Activated naive CD8-positive, alpha-beta T cell treated with anti-CD3 and anti-CD28 coated beads for 36 hours (primary cell): ENCODE measurements around the gene ACE. TPM values are rescaled to one million over a fixed set of nuclear protein-coding genes. Genes with fewer than 3 reads are reported as not detected.

Experiments
- DNase-seq: peaks from one replicate; pipeline ENCODE4 v3.0.0; 2021
- H3K27ac Mint-ChIP-seq: one replicate; pipeline ENCODE4 v1.8.0; 2022; ENCODE audit warnings: mild to moderate bottlenecking, moderate library complexity, mixed read lengths
- H3K27me3 Mint-ChIP-seq: one replicate; pipeline ENCODE4 v1.8.0; 2022; ENCODE audit warnings: mild to moderate bottlenecking, mixed read lengths
- H3K36me3 Mint-ChIP-seq: one replicate; pipeline ENCODE4 v1.8.0; 2021; ENCODE audit warnings: mild to moderate bottlenecking, mixed read lengths
- H3K4me1 Mint-ChIP-seq: one replicate; pipeline ENCODE4 v1.8.0; 2021; ENCODE audit warnings: mixed read lengths
- H3K4me3 Mint-ChIP-seq: one replicate; pipeline ENCODE4 v1.8.0; 2022; ENCODE audit warnings: mild to moderate bottlenecking, moderate library complexity, mixed read lengths
- H3K9me3 Mint-ChIP-seq: one replicate; pipeline ENCODE4 v1.8.0; 2022; ENCODE audit warnings: mixed read lengths
- total RNA-seq, 2 experiments: library from RNA; stranded (reverse); gene quantifications; one replicate each; pipeline ENCODE4 v1.2.3, GENCODE V29; 2021

Gene ACE
- total RNA-seq, 2 experiments from 2014 or later, result not detected

DNA sequence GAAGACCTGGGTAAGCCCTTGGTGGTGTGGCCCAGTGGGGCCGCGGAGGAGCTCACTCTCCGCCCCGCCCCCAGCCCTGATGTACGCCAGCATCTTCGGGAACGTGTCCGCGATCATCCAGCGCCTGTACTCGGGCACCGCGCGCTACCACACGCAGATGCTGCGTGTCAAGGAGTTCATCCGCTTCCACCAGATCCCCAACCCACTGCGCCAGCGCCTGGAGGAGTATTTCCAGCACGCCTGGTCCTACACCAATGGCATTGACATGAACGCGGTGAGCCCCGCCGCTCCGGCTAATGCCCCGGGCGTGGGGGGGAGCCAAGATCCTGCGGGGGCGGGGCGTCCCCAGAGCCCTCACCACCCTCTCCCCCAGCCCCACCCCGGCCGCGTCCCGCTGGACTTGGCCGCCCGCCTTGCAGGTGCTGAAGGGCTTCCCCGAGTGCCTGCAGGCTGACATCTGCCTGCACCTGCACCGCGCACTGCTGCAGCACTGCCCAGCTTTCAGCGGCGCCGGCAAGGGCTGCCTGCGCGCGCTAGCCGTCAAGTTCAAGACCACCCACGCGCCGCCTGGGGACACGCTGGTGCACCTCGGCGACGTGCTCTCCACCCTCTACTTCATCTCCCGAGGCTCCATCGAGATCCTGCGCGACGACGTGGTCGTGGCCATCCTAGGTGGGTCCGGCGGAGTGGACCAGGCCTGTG, 61.3 kb downstream of the ACE start:
- Mint-ChIP-seq H3K36me3 (no peaks in the 10 kb centered on the region), H3K27me3 (peaks cover 39% of the 10 kb centered on the region), H3K4me1 (peaks cover 5% of the 10 kb centered on the region), H3K27ac (no peak overlapping the region), H3K9me3 (no peaks in the 10 kb centered on the region), H3K4me3 (peak overlapping the region; percentile 48)
- DNase-seq, result peak; percentile 39

DNA sequence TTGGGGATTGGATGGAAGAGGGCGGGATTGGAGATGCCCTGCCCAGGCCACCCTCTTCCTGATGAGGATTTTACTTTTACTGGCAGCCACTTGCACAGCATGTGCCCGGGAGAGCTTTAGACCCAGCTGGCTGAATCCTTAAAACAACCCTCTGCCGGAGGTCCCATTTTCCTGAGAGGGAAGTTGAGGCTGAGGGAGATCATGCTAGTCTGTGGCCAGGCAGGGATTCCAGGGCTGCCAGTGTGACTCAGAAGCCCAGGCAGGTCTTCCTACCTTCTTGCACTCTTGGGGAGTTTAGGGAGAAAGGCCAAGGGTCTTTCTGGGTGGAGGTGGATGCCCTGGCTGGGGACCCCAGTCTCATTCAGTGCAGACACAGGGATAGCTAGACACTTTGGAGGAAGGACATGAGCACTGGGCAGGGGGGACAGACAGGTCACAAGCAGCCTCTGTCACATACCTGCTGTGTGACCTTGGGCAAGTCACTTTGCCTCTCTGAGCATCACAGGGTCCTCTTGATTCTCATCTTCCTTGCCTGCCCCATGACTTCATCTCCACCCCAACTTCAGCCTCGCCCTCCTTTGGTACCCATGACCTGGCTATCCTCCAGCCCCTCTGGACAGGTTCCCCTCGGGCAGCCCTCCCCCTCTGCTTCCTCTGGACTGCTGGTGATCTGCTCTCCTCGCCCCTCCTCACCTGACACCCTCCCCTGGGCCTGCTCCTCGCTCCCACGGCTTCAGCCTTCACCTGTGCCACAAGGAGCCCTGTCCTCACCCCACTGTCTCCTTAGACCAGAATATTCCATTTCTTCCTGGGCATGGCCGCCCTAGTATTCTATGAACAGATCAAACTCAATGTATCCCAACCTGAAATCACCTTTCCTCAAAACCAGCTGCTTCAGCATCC, 62.1 kb downstream of the ACE start:
- no peaks in the 10 kb centered on the region for H3K9me3 Mint-ChIP-seq
- peak overlapping the region; percentile 48 for H3K4me3 Mint-ChIP-seq
- H3K36me3 Mint-ChIP-seq, result no peaks in the 10 kb centered on the region
- H3K27ac Mint-ChIP-seq, result no peak overlapping the region
- peaks cover 5% of the 10 kb centered on the region for H3K4me1 Mint-ChIP-seq
- DNase-seq, result no peak
- H3K27me3 Mint-ChIP-seq, result peaks cover 39% of the 10 kb centered on the region

GRCh38 chr17:63540590-63540989, 63.7 kb downstream of the ACE start:
- DNase-seq, result no peak
- no peaks in the 10 kb centered on the region for H3K36me3 Mint-ChIP-seq
- H3K4me1 Mint-ChIP-seq, result peaks cover 5% of the 10 kb centered on the region
- H3K9me3 Mint-ChIP-seq, result no peaks in the 10 kb centered on the region
- peaks cover 34% of the 10 kb centered on the region for H3K27me3 Mint-ChIP-seq
- H3K27ac Mint-ChIP-seq, result no peak overlapping the region
- H3K4me3 Mint-ChIP-seq, result no peak overlapping the region

DNA sequence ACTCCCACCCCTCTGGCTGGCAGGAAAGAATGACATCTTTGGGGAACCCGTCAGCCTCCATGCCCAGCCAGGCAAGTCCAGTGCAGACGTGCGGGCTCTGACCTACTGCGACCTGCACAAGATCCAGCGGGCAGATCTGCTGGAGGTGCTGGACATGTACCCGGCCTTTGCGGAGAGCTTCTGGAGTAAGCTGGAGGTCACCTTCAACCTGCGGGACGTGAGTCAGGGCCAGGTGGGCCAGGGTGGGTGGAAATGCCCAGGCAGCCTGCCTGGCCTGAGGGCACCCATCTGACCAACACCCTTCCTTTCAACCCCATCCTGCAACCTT, 65.3 kb downstream of the ACE start:
- Mint-ChIP-seq H3K27ac (no peak overlapping the region), H3K4me1 (peaks cover 5% of the 10 kb centered on the region), H3K9me3 (no peaks in the 10 kb centered on the region), H3K4me3 (no peak overlapping the region), H3K36me3 (no peaks in the 10 kb centered on the region), H3K27me3 (peaks cover 28% of the 10 kb centered on the region)
- no peak for DNase-seq

DNA sequence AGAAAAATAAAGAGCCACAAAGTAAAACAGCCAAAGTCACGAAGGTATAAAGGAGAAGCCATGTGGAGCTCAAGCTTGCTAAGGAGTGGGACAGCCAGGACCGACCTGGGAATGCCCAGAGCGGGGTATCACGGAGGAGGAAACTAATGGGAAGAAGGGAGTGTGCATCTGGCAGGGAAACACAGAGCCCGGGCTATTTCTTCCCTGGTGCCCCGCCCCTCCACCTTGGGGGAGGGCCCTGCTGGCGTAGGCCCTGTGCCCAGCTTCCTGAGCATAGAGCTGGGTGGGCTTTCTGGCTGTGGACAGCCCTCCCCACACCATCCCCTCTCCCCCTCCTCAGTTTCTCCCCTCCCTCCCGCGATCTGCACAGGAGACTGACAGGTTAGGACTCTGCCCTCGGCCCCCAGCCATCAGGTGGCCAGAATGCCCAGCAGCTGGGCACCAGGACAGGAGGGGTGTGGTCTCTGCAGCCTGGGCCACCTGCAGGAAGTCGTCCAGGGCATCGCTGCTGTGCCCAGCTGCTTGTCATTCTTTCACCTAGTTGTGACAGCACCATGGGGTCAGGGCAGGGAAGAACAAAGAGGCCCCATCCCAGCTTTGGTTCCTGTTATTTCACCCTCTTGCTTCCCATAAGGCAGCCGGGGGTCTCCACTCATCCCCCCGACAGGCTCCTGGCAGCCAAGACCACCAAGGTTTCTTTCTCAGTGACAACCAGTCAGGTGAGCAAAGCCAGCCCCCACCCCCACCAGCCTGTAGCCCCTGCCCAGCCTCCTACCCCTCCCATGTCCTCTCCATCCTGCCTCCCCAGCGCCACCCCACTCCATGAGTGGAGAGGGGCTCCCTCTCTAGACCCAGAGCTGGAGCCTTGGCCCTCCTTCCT, 66.3 kb downstream of the ACE start:
- no peak overlapping the region for H3K27ac Mint-ChIP-seq
- no peak overlapping the region for H3K4me3 Mint-ChIP-seq
- H3K4me1 Mint-ChIP-seq, result peaks cover 5% of the 10 kb centered on the region
- DNase-seq, result no peak
- peaks cover 20% of the 10 kb centered on the region for H3K27me3 Mint-ChIP-seq
- H3K36me3 Mint-ChIP-seq, result no peaks in the 10 kb centered on the region
- H3K9me3 Mint-ChIP-seq, result no peaks in the 10 kb centered on the region

DNA sequence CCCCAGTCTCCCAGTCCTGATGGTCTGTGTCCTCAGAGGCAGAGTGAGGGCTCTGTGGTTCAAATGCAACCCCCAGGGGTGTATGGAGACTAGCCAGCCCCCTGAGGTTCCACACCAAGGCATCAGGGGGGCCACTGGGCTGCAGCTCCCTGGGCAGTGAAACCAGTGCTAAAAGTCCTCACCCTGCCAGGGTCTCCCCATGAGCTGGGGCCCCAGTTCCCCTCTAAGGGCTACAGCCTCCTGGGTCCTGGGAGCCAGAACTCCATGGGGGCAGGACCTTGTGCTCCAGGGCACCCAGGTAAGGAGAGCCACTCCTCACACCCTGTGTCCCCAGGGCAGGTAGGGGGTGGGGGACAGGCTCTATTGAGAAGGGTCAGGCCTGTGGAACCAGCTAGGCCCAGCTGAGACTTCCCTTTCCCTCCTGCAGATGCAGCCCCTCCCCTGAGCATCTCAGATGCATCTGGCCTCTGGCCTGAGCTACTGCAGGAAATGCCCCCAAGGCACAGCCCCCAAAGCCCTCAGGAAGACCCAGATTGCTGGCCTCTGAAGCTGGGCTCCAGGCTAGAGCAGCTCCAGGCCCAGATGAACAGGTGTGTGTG, 67.1 kb downstream of the ACE start:
- H3K27me3 Mint-ChIP-seq, result peaks cover 13% of the 10 kb centered on the region
- no peaks in the 10 kb centered on the region for H3K9me3 Mint-ChIP-seq
- H3K27ac Mint-ChIP-seq, result no peak overlapping the region
- no peaks in the 10 kb centered on the region for H3K36me3 Mint-ChIP-seq
- H3K4me1 Mint-ChIP-seq, result no peaks in the 10 kb centered on the region
- DNase-seq, result no peak
- no peak overlapping the region for H3K4me3 Mint-ChIP-seq

DNA sequence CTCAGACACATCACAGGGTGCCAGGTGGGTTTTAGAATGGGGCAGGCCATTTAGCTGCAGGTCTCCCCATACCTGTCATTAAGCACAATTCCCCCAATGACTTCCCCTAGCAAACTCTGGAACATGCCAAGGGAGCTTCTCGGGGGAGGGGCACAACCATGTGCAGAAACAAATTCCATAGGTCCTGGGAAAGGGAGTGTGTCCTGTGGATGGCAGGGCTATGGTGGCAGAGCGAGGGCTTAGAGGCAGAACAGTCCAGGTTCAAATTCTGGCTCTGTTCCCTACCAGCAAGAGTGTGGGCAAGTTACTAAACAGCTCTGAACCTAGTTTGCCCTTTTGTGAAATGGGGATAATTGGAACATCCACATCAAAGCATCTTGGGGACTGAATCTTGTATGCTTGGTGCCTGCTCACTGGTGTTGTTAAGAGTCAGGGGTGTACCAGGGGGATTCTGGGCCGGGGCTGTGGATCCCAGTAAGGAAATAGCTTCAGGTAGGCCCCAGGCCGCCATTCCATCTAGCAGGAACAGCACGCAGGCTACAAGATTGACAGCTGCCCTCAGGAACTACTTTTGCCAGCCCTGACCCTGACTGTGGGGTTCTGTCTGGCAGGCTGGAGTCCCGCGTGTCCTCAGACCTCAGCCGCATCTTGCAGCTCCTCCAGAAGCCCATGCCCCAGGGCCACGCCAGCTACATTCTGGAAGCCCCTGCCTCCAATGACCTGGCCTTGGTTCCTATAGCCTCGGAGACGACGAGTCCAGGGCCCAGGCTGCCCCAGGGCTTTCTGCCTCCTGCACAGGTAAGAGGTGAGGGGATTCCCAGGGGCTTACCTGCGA, 67.8 kb downstream of the ACE start:
- Mint-ChIP-seq H3K36me3 (no peaks in the 10 kb centered on the region), H3K27ac (no peak overlapping the region), H3K4me1 (no peaks in the 10 kb centered on the region), H3K9me3 (no peaks in the 10 kb centered on the region), H3K27me3 (peaks cover 6% of the 10 kb centered on the region), H3K4me3 (no peak overlapping the region)
- no peak for DNase-seq

DNA sequence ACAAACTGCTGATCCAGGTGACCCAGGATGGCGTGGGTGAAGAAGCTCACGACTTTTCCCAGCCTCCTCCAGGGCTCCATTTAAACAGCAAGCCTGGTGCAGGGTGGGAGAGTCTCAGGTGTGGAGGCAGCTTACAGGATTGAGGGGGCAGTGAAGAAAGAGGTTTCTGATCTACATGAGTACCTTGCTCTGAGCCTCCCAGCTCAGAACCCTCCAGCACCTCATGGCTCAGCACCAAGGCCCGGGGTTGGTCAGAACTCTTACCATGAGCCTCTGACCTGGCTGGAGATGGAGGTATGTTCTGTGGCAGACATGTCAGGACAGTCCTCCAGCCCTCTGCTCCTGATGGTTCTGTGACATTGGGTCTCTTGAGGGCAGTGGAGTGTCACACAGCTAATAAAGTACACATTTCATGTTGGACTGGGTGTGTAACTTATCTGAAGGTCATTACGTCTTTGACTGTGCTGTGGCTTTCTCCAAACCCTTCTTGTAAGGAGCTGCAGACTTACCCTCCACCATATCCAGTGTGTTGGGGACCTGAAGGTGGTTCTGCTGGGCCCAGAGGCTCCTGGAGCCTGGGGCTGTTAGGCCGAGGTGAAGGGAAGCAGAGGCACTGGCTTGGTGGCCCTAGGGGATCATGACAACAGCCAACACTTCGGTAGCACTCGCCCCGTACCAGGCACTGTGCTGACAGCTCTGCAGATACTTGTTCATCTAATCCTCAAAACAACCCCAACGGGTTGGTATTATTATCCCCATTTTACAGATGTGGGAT, 69.6 kb downstream of the ACE start:
- H3K4me3 Mint-ChIP-seq, result no peak overlapping the region
- H3K4me1 Mint-ChIP-seq, result peaks cover 3% of the 10 kb centered on the region
- H3K27ac Mint-ChIP-seq, result no peak overlapping the region
- H3K27me3 Mint-ChIP-seq, result no peaks in the 10 kb centered on the region
- no peaks in the 10 kb centered on the region for H3K9me3 Mint-ChIP-seq
- DNase-seq, result no peak
- peaks cover 6% of the 10 kb centered on the region for H3K36me3 Mint-ChIP-seq

- H3K27ac Mint-ChIP-seq, result no peak overlapping the region
- H3K36me3 Mint-ChIP-seq, result peaks cover 10% of the 10 kb centered on the region
- H3K4me1 Mint-ChIP-seq, result peaks cover 7% of the 10 kb centered on the region
- H3K4me3 Mint-ChIP-seq, result no peak overlapping the region
- no peaks in the 10 kb centered on the region for H3K27me3 Mint-ChIP-seq
- no peaks in the 10 kb centered on the region for H3K9me3 Mint-ChIP-seq
- DNase-seq, result no peak
Observed at GRCh38 chr17:63547083-63547523, 70.2 kb downstream of the ACE start.

Other genes with a start within 250 kb of the ACE start
- 1 to 10 TPM; 1.1 to 2.2 TPM for gene CYB561, start 30.8 kb upstream of the ACE start, total RNA-seq
- gene KCNH6, start 46.3 kb downstream of the ACE start, total RNA-seq, result not detected
- gene DCAF7, start 73.4 kb downstream of the ACE start, total RNA-seq, result 10 to 100 TPM; 92.1 to 95.1 TPM
- gene TACO1, start 123.8 kb downstream of the ACE start, total RNA-seq, result 10 to 100 TPM; 38.3 to 39.6 TPM
- gene MAP3K3, start 145.4 kb downstream of the ACE start, total RNA-seq, result 10 to 100 TPM; 20.1 to 20.8 TPM
- 100 to 1,000 TPM; 173 to 179 TPM for gene LIMD2, start 223.1 kb downstream of the ACE start, total RNA-seq